Measurements from ENCODE around the gene SPATA31A6. TPM values are rescaled to one million over a fixed set of nuclear protein-coding genes. Genes with fewer than 3 reads are reported as not detected.

SPATA31A6 gene
- polyA plus RNA-seq, 1 donor: not detected

Other genes starting within 250 kb of the SPATA31A6 start
- 11.7 TPM for gene CNTNAP3B, start 54.2 kb upstream of the SPATA31A6 start, polyA plus RNA-seq

Data from large intestine (tissue), 1 donor.